Left ventricle myocardium inferior (tissue), 1 donor: ENCODE results near the gene CYP17A1. TPM values are rescaled to one million over a fixed set of nuclear protein-coding genes. Genes with fewer than 3 reads are reported as not detected.
"Not testable (repeated sequence)": the region's sequence is repeated elsewhere in the genome, so short reads cannot be mapped to it uniquely, and the experiment has no call there.

Experiments
- DNase-seq: peaks from one replicate; pipeline ENCODE4 v3.0.0-alpha.2; 2020
- H3K27ac ChIP-seq: fragments of 200-600 bp; replicated peaks from 2 replicates; pipeline ENCODE4 v1.8.0; 2021
- H3K27me3 ChIP-seq: fragments of 200-600 bp; 2 replicates; pipeline ENCODE4 v1.8.0; 2021; ENCODE audit warnings: low read depth
- H3K36me3 ChIP-seq: fragments of 200-600 bp; 2 replicates; pipeline ENCODE4 v1.8.0; 2021
- H3K4me1 ChIP-seq: fragments of 200-600 bp; 2 replicates; pipeline ENCODE4 v1.8.0; 2021
- H3K4me3 ChIP-seq: fragments of 200-600 bp; 2 replicates; pipeline ENCODE4 v1.8.0; 2021; ENCODE audit warnings: mild to moderate bottlenecking, moderate library complexity
- H3K9me3 ChIP-seq: fragments of 200-600 bp; replicated peaks from 2 replicates; pipeline ENCODE4 v1.8.0; 2021
- intact Hi-C: fragments of 100-400 bp; cut with micrococcal nuclease; formaldehyde crosslinking; loops from one replicate; pipeline ENCODE4 v1.11.0; 2022
- total RNA-seq: library from RNA; stranded (reverse); fragmentation: NEBNext Ultra II Directional; extraction: Animal tissue kit (Norgen Biotek cat#: 25700); gene quantifications from one replicate; pipeline ENCODE4 v1.2.1, GENCODE V29; 2021
- TF ChIP-seq, protein P1 (sequence below): fragments of 200-600 bp; IDR thresholded peaks from 2 replicates; pipeline ENCODE4 v1.8.0; 2021; ENCODE audit warnings: antibody characterized with exemption, mild to moderate bottlenecking, borderline replicate concordance
- donor health status: DM: no; HTN: yes; CAD: no; lungs with severe emphysema.

The CYP17A1 gene
- total RNA-seq, 1 donor from 2014 or later = not detected

DNA sequence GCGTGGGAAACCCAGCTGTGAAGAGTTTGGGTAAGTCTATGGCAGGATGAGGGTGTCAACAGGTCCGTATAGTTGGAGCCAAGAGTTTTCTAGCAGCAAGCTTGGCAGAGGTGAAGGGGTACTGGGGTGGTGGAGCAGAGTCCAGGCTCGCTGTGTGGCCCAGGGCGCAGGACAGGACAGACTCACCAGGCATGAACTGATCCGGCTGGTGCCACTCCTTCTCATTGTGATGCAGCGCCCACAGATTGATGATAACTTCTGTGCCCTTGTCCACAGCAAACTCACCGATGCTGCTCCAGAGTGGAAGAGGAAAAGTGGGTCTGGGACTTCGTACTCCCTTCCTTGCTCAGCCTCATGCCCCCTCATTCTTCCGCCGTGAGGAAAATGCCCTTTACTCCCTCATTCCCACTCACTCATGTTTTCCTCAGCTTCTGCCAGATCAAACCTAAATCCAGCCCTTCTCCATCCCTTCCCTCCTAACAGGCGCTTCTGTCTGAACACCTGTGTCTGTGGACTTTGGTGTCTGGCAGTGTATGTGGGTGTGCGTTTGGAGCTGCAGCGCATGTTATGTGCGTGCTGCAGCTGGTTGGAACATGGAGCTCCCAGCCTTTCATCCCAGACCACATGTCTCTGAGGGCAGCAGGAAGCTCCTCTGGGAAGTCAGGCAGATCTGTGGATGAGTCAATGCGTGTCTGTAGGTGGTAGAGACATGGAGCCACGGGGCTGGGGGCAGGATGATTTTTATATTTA, 5.7 kb downstream of the CYP17A1 start:
- Histone ChIP-seq H3K36me3 (no peaks in the 10 kb centered on the region), H3K4me1 (peaks cover 9% of the 10 kb centered on the region), H3K4me3 (no peak overlapping the region), H3K27me3 (no peaks in the 10 kb centered on the region), H3K27ac (no peak overlapping the region), H3K9me3 (no peaks in the 10 kb centered on the region)
- TF ChIP-seq, protein P1, sequence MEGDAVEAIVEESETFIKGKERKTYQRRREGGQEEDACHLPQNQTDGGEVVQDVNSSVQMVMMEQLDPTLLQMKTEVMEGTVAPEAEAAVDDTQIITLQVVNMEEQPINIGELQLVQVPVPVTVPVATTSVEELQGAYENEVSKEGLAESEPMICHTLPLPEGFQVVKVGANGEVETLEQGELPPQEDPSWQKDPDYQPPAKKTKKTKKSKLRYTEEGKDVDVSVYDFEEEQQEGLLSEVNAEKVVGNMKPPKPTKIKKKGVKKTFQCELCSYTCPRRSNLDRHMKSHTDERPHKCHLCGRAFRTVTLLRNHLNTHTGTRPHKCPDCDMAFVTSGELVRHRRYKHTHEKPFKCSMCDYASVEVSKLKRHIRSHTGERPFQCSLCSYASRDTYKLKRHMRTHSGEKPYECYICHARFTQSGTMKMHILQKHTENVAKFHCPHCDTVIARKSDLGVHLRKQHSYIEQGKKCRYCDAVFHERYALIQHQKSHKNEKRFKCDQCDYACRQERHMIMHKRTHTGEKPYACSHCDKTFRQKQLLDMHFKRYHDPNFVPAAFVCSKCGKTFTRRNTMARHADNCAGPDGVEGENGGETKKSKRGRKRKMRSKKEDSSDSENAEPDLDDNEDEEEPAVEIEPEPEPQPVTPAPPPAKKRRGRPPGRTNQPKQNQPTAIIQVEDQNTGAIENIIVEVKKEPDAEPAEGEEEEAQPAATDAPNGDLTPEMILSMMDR = no peak
- DNase-seq = no peak
- intact Hi-C loops = loop anchor here (10.0 kb wide), 1 partner anchor 73 kb away; no protein-coding TSS in a partner anchor

DNA sequence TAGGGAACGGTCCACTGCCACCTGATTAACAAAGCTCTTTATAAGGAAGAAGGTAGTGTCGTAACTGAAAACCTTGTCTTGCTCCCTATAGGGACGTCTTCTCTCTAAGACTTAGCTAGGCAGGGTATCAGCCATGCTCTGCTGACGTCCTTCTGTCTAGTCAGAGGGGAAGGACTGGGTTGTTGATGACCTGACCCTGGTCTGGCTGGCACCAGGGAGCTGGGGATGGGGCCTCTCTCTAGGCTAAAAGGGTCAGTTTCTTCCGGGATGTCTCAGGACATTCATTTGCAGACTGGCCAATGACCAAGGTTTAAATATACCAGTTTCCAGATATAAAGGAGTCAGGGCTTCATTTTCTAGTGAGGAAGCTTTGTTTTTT, 9.6 kb downstream of the CYP17A1 start:
- no peaks in the 10 kb centered on the region for H3K4me1 ChIP-seq
- H3K9me3 ChIP-seq = no peaks in the 10 kb centered on the region
- H3K27ac ChIP-seq = no peak overlapping the region
- TF ChIP-seq, protein P1 = no peak
- no peaks in the 10 kb centered on the region for H3K27me3 ChIP-seq
- no peaks in the 10 kb centered on the region for H3K36me3 ChIP-seq
- H3K4me3 ChIP-seq = no peak overlapping the region
- DNase-seq = no peak
- intact Hi-C loops = no loop called here

DNA sequence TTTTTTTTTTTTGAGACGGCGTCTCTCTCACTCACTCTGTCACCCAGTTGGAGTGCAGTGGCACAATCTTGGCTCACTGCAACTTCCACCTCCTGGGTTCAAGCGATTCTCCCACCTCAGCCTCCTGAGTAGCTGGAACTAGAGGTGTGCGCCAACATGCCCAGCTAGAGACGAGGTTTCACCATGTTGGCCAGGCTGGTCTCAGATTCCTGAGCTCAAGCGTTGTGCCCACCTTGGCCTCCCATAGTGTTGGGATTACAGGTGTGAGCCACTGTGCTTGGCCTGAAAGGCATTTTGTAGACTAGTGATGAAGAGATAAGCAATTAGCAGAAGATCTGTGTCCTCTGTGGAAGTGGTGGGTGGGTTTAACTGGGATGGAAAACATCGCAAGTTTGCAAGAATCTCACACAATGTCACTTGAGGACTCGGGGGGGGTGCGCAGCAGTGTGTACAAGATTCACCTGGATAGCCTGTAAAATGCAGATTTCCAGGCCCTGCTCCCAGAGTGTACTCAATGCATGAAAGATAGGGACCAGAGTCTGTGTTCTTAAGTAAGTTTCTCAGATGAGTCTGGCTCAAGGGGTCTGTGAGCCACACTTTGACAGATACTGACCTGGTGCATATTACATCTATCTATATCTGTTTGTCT, 10.9 kb downstream of the CYP17A1 start:
- intact Hi-C loops = no loop called here
- no peaks in the 10 kb centered on the region for H3K9me3 ChIP-seq
- TF ChIP-seq, protein P1 = no peak

DNA sequence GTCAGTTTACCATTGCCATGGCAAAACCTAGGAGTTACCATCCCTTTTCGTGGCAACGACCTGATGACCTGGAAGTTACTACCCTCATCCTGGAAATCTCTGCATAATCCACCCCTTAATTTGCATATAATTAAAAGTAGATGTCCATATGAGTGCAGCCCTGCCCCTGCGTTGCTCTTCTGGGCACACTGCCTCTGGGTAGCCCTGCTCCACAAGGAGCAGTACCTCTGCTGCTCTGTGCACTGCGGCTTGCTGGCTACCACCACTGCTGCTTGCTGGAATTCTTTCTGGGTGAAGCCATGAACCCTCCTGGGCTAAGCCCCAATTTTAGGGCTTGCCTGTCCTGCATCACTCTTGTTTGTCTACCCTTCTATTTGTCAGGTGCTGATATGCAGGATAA, 12.5 kb downstream of the CYP17A1 start:
- TF ChIP-seq, protein P1 = no peak
- no peak for DNase-seq
- Histone ChIP-seq H3K27me3 (no peaks in the 10 kb centered on the region), H3K9me3 (no peaks in the 10 kb centered on the region), H3K4me1 (peaks cover under 1% of the 10 kb centered on the region), H3K4me3 (no peak overlapping the region), H3K27ac (no peak overlapping the region), H3K36me3 (no peaks in the 10 kb centered on the region)
- intact Hi-C loops = no loop called here

More for the DNA sequence above, 10.9 kb downstream of the CYP17A1 start:
- Histone ChIP-seq H3K27ac (no peak overlapping the region), H3K4me1 (no peaks in the 10 kb centered on the region), H3K4me3 (no peak overlapping the region), H3K27me3 (no peaks in the 10 kb centered on the region), H3K36me3 (no peaks in the 10 kb centered on the region)
- no peak for DNase-seq

DNA sequence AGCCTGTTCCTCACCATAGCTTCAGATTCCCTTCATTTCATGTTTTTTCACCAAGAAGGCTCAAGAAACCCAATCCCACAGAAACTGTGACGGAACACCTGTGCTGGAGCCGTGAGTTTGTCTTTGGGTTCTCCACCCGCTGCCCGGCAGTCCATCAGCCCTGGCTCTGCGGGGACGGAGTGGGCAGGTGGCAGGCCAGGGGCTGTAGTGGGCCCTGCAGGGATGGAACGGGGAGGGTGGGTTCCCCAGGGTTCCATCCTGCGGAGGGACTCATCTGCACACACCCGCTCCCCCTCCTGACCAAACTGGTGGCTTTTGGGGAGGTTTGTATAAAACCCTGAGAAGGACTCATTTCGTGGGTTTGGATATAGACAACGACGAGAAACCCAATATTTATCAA, 15.0 kb downstream of the CYP17A1 start:
- H3K36me3 ChIP-seq = no peaks in the 10 kb centered on the region
- TF ChIP-seq, protein P1 = no peak
- H3K27me3 ChIP-seq = no peaks in the 10 kb centered on the region
- intact Hi-C loops = no loop called here
- no peak overlapping the region for H3K27ac ChIP-seq
- H3K9me3 ChIP-seq = no peaks in the 10 kb centered on the region
- no peak overlapping the region for H3K4me3 ChIP-seq
- H3K4me1 ChIP-seq = peaks cover 18% of the 10 kb centered on the region
- DNase-seq = no peak

DNA sequence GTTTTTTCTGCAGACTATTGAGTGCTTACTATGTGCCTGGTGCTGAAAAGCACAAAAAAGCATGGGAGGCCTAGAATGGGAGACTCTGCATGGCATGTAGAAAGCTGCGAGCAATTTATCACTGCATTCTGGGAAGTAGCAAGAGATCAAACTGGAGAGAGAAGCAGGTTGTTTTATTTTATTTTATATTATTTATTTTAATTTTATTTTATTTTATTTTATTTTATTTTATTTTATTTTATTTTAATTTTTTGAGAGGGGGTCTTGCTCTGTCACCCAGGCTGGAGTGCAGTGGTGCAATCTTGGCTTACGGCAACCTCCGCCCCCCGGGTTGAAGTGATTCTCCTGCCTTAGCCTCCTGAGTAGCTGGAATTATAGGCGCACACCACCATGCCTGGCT, 17.2 kb downstream of the CYP17A1 start:
- DNase-seq, H3K4me3 ChIP-seq, intact Hi-C loops, H3K9me3 ChIP-seq, H3K27me3 ChIP-seq, H3K36me3 ChIP-seq: not testable (repeated sequence)
- peak overlapping the region; percentile 57 for H3K27ac ChIP-seq
- H3K4me1 ChIP-seq = peaks cover 38% of the 10 kb centered on the region
